GM21526 (cell line): ENCODE measurements around the gene RPL10.

Experiments used
- ATAC-seq: cut with Tn5 transposase; IDR thresholded peaks from one replicate; pipeline ENCODE4 v1.9.1; 2021; ENCODE audit warnings: moderate library complexity; ENCODE audit not compliant: unreplicated experiment, low FRiP score

RPL10 gene

DNA sequence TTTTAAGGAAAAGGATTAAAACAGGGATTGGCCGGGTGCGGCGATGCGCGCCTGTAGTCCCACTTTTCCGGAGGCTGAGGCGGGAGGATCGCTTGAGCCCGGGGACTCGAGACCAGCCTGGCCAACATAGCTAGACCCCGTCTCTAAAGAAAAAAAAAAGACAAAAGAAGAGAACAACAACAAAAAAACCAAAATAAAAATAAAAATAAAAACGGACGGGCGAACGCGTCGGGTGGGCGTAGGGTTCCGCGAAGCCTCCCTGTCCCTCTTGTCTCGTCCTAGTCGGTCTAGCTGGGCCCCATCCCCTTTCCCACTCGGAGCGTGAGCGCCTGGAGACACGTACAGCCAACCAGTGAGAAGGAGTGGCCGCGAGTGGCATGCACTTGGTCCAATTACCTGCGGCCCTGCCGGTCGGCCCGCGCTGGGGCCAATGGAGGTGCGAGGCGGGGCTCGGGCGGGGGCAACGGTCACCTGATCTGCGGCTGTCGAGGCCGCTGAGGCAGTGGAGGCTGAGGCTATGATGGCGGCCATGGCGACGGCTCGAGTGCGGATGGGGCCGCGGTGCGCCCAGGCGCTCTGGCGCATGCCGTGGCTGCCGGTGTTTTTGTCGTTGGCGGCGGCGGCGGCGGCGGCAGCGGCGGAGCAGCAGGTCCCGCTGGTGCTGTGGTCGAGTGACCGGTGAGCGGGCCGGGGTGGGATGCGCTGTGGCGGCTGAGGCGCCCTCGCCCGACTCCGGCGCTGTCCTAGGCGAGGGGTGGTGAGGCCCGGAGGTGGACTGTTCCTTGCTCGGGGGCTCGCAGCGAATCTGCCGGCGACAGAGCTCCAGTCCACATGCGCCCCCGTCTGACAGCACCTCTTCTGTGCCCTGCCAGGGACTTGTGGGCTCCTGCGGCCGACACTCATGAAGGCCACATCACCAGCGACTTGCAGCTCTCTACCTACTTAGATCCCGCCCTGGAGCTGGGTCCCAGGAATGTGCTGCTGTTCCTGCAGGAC is 30.3 kb downstream of the RPL10 start, which contains the start of gene ATP6AP1:
Gene ATP6AP1 (plus strand): TSS at position 502 of the 996 bp plus-strand sequence. CDS start 16 bp downstream, at position 518.
- peak; percentile 86 for ATAC-seq

DNA sequence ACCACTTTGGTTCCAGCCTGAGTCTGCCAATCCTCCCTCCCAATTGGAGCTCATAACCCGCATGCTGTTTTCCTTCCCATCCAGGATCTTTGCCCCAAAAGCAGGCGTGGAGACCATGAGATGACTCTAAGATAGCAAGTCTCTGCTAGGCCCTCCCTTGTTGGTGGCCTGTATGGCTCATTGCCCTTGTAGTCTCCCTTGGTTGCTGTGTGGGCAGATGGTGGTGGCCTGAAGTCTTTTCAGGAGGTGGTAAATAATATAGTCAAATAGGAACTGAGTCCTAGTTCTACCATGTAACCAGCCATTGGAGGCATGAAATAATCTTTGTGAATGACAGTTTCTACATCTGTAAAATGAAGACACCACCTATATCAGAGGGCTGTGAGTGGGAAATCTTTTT is 31.5 kb downstream of the RPL10 start:
- no peak for ATAC-seq

DNA sequence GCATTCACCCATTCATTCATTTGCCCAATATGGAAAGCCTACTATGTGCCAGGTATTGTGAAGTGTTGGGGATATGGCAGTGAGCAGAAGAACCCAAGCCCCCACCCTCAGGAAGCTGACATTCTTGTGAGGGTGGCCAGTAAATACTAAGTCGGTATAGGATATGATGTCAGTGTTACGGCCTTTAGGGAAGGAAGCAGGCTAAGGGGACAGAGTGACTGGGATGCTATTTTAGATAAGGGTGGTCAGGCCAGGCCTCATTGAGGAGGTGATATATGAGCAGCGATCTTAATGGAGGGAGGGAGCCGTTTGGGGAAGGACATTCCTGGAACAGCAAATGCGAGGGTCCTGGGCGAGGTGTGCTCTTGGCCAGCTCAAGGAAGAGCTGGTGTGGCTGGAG is 32.3 kb downstream of the RPL10 start:
- no peak for ATAC-seq

DNA sequence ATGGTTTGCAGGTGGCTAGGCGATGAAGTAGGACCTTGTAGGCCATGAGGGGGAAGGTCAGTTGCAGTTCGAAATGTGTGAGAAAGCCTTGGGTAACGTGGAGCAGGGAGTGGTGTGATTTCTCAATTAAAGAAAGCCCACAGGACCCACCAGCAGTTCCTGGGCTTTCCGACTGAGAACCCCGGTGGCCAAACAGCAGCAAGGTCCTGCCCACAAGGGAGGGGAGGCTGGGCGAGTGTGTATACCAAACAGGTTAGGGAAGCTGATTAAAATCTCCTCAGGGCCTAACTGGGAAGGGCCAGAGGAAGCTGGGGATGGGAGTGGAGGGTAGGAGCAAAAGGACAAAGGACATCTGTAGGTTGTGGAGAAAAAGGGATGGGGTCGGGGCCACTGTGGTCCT is 32.7 kb downstream of the RPL10 start:
- ATAC-seq, result no peak

DNA sequence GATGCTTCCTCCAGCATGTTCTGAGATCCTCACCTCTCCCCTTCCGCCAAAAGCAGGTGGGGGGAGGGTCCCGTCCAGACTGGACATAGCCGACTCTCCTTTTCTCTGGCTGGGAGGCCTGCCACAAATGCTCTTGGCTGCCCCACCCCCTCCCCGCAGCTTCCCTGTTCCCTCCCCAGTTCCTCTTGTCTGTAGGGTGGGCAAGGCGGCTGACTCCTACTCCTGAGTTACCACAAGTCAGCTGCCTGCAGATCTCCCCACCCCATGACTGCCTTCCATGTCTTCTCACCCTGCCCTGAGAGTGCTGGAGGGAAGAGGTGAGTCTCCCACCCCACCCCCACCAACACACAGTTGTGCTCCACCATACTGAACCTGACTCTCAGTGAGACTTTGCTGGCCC is 33.2 kb downstream of the RPL10 start:
- ATAC-seq, result no peak

DNA sequence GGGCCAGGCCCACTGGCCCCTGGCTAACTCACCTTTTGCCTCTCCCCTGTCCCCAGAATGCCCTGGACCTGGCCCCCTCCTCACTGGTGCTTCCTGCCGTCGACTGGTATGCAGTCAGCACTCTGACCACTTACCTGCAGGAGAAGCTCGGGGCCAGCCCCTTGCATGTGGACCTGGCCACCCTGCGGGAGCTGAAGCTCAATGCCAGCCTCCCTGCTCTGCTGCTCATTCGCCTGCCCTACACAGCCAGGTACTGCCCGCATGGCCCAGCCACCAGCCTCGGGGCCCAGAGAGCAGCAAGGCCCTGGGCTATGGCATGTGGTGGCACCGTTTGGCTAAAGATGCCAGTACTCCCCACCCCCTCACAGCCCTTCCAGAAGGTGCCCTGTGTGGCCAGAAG is 34.0 kb downstream of the RPL10 start:
- no peak for ATAC-seq

DNA sequence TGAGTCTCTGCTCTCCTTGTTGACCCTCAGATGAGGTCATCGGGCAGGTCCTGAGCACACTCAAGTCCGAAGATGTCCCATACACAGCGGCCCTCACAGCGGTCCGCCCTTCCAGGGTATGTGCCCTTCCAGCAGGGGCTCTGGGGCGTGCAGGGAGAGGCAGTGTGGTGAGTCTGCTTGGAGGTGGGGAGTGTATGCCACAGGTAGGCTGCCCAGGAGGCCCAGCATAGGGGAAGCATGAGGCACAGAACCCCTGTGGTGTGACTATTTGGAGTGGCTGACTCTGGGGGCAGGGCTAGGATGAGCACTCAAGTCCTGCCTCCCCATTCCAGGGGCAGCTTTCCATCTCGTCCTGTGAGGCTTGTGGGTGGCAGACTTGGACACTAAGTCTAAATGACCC is 35.4 kb downstream of the RPL10 start:
- no peak for ATAC-seq

DNA sequence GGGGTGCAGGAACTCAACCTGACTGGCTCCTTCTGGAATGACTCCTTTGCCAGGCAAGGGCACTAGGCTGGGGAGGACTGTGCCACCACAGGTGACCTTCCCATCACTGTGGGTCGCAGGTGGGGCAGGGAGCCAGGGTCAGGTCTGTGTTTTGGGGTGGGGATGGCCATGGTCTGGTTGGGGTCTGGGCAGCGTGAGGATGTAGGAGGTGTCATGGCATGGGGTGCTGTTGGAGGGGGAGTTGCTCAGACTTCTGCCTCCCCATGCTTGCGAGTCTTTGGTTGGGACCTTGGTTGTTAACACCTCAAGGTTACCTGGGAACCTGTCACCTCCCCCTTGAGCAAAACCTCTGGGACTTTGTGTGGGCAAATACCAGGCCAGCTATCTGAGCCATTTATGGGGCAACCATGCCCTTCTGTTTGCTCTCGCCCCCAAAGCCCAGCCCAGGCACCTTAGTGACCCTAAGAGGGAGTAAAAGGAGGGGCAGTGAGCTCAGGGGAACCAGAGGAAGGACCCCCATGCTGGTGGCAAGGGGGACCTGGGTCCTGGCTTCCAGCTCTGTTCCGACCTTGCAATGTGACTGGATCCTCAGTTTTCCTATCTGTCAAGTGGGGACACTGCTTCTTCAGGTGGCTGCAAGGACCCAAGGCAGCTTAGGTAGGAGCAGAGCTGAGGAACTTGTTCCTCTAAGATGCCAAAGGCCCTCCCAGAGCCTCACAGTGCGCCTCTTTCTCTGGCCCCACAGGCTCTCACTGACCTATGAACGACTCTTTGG is 36.4 kb downstream of the RPL10 start:
- ATAC-seq, result no peak

DNA sequence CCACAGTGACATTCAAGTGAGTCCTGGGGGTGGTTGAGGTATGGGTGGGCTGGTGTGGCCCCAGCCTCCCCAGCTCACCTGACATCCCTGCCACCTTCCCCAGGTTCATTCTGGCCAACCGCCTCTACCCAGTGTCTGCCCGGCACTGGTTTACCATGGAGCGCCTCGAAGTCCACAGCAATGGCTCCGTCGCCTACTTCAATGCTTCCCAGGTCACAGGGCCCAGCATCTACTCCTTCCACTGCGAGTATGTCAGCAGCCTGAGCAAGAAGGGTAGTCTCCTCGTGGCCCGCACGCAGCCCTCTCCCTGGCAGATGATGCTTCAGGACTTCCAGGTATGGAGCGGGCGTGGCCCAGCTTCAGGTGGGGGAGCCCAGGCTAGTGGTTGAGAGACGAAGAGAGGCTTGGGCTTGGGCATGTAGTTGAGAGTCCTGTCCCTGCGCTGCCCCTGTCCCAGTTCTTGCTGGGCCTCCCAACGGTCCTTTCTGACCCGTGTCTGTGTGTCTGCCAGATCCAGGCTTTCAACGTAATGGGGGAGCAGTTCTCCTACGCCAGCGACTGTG is 37.1 kb downstream of the RPL10 start:
- ATAC-seq, result no peak

DNA sequence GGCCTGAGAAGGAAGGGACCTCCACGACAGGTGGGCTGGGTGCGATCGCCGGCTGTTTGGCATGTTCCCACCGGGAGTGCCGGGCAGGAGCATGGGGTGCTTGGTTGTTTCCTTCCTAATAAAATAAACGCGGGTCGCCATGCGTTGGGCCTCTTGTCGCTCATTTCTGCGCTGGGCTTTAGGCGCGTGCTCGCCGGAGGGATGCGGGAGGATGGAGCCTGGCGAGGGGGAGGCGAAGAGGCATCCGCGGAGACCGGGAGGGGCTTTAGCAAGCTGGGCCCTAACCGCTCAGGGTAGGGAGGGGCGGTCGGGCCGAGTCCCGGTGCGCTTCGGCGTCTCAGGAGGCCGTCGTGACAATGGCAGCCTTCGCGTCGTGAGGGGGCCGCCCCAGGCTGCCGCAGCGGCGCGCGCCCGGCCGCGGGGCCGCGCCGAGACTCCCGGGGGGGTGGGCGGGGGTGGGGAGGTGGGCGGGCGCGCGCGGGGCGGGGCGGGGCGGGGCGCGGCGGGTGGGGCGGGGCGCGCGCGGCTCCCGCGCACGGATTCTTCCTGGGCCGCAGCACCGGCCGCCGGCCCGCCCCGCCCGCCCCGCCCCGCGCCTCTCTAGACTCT is 38.3 kb downstream of the RPL10 start:
- ATAC-seq, result no peak

DNA sequence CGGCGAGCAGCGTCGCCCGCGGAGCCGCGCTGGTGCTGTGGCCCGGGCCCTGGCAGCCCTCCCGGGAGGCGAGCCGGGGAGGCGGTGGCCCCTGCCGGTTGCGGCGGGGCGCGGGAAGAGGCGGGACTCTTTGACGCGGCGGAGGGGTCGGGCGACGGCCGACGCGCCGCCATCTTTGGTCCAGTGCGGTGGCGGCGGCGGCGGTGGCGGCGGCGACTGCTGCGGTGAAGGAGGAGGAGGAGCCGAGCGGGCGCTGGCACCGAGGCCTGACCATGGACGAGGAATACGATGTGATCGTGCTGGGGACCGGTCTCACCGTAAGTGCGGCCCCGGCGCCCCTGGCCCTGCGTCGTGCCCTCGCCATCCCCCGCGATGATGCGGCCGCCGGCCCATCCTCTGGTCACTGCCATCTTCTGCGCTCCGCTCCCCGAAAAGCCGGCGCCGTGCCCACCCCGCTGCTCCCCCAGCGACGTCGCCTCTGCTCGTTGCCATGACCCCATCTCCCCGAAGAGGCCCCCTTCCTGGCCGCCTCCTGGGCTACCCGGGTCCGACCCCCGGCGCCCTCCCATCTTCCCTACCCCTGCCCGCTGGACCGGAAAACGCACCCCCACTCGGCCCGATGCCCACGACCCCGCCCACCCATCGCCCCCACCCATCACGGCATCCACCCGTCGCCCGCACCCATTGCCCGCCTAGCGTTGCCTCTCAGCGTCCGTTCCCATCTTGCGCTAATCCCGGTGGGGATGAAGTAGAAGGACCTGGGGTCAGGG is 39.0 kb downstream of the RPL10 start, which contains the start of gene GDI1:
Gene GDI1 (plus strand): TSS at position 172 of the 770 bp plus-strand sequence. CDS start 101 bp downstream, at position 273.
- no peak for ATAC-seq

DNA sequence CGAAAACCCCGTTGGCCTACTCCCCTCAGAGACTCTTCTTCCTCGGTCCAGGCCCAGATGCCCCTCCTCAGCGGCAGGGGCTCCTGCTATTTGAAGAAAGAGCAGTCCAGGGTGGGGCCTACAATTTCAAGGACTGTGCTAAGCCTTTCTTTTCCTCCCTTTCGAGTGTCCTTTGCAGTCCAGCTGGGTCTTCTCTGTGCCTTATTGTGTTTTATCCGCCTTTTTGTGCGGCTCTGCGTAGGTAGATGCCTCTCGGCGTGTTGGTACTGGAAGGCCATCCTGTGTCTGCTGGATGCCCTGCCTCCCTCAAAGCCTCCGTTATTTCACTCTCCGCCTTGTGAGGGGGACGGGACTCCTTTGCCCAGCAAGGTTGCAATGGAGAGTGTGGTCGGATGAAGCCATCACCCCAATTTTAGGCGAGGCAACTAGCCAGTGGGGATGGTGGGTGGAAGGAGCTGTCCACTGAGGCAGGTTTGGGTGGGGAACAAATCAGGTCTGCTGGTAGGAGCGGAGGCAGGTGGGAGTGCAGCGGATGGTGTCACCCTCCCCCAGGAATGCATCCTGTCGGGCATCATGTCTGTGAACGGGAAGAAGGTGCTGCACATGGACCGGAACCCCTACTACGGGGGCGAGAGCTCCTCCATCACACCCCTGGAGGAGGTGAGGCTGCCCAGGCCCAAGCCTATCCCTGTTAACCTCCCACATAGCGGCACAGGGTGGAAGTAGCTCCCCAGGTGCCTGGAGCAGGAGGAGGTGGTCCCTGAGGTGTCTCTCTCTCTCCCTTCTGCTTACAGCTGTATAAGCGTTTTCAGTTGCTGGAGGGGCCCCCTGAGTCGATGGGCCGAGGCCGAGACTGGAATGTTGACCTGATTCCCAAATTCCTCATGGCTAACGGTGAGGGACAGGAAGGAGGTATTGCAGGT is 40.1 kb downstream of the RPL10 start:
- ATAC-seq, result no peak

DNA sequence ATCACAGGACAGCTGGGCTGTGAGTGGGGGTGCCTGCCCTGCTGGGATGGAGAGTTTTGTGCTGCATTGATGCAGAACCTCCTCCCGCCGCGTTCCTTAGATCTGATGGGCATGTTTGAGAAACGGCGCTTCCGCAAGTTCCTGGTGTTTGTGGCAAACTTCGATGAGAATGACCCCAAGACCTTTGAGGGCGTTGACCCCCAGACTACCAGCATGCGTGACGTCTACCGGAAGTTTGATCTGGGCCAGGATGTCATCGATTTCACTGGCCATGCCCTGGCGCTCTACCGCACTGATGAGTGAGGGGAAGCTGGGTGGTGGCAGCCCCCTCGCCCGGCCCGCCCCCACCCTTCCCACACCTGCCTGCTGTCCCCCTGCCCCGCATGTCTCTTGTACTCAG is 41.7 kb downstream of the RPL10 start:
- no peak for ATAC-seq

DNA sequence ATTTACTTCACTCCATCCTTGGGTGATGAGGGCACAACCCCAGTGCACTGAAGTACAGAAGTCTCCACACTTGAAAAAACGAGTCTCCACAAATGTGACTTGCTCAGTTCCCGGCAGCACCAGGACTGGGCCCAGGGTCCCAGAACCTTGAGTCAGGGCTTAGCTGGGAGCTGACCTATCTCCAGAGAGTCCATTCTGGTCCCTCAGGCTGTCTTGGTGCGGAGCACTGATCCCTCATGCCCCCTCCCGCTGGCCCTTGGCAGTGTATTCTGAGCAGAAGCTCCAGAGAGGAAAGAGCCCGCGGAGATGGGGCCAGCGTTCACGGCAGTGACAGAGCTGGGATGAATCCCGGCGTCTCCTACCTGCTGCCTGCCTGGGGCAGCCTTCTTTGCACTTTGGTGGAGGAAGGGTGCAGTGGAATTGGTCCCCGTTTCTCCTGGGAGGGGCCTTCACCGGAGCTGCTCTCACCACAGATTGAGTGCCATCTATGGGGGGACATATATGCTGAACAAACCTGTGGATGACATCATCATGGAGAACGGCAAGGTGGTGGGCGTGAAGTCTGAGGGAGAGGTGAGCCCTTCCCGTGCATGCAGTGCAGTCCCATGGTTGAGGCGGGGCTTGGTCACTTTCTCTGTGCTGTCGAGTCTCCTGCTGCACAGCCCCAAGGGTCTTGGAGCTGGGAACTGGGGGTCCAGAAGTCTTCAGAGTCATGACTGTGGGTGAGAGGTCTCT is 42.6 kb downstream of the RPL10 start:
- no peak for ATAC-seq

DNA sequence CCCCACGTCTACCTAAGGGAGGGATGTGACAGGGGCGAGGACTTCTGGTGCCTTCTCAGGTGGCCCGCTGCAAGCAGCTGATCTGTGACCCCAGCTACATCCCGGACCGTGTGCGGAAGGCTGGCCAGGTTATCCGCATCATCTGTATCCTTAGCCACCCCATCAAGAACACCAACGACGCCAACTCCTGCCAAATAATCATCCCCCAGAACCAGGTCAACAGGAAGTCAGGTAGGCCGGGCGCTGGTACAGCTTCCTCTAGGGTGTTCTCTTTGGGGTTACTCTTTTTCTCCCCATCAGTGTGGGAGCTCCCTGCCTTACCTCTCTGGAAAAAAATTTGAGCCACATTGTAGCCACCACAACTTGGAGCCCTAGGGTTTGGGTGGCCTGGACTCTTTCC is 43.4 kb downstream of the RPL10 start:
- no peak for ATAC-seq

DNA sequence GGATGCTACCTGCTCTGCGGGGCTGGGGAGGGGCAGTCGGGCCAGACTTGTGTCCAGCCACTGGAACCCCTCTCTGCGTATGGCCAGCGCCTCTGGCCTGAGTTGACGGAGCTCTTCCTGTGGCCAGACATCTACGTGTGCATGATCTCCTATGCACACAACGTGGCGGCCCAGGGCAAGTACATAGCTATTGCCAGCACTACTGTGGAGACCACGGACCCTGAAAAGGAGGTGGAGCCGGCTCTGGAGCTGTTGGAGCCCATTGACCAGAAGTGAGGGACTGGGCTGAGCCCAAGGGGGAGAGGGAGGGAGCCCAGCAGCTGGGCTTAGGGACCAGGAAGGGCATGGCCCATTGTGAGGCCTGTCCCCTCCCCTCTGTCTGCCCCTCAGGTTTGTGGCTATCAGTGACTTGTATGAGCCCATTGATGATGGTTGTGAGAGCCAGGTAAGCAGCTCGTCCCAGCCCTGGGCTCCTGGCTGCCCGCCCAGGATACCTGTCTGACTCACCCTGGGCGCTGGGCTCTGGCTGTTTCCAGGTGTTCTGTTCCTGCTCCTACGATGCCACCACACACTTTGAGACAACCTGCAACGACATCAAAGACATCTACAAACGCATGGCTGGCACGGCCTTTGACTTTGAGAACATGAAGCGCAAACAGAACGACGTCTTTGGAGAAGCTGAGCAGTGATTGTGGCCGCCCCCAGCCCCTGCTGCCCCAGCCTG is 44.0 kb downstream of the RPL10 start:
- ATAC-seq, result no peak

DNA sequence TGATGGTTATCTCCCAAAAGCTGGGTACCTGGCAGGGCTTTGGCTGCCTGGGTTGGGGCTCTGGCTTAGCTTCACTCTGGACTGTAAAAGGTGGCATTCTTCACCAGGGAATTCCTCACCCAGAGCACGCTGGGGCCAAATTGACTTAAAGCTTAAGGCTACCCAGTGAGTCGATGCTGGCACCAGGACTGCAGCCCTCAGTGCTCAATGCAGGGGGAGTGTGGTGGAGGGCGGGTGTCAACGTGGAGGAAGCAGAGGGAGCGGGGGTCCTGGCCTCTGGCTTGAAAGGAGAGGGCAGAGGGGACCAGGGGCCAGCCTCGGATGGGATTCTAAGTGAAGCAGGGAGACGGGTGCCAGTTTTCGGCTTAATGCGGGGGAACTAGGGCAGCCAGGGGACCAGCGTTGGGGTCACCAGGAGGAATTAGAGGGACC is 45.3 kb downstream of the RPL10 start:
- no peak for ATAC-seq
